GM18907 (cell line): ENCODE data around the gene PHKG2.
"Not testable (repeated sequence)": the region's sequence is repeated elsewhere in the genome, so short reads cannot be mapped to it uniquely, and the experiment has no call there.

ENCODE experiments used
- ATAC-seq: cut with Tn5 transposase; IDR thresholded peaks from one replicate; pipeline ENCODE4 v1.9.1; 2021; ENCODE audit warnings: mild to moderate bottlenecking, moderate library complexity; ENCODE audit not compliant: unreplicated experiment

Gene PHKG2

GRCh38 chr16:30747799-30748633 is at the start of gene PHKG2:
PHKG2 (plus strand) TSS chr16:30748425; CDS start chr16:30748821, 396 bp downstream.
- ATAC-seq: peak; percentile 94

GRCh38 chr16:30698816-30699614 is 49.2 kb upstream of the PHKG2 start, which contains the start of gene SRCAP:
SRCAP (plus strand) TSS chr16:30699171; CDS start chr16:30700825, 1,654 bp downstream.
- peak; percentile 33 for ATAC-seq

- no peak for ATAC-seq
These were observed 48.6 kb upstream of the PHKG2 start for GRCh38 chr16:30699615-30700099.

GRCh38 chr16:30700491-30700890 is 47.7 kb upstream of the PHKG2 start:
- no peak for ATAC-seq

GRCh38 chr16:30700971-30701370 is 47.3 kb upstream of the PHKG2 start:
- no peak for ATAC-seq

GRCh38 chr16:30703071-30703470 is 45.2 kb upstream of the PHKG2 start:
- ATAC-seq: not testable (repeated sequence)

GRCh38 chr16:30703971-30704370 is 44.3 kb upstream of the PHKG2 start:
- no peak for ATAC-seq

GRCh38 chr16:30706046-30706445 is 42.2 kb upstream of the PHKG2 start:
- ATAC-seq: no peak

GRCh38 chr16:30710971-30711370 is 37.3 kb upstream of the PHKG2 start:
- ATAC-seq: no peak

- ATAC-seq: no peak
These were observed 36.5 kb upstream of the PHKG2 start for GRCh38 chr16:30711712-30712111.

GRCh38 chr16:30715750-30716445 is 32.3 kb upstream of the PHKG2 start:
- ATAC-seq: peak; percentile 53

- ATAC-seq: no peak
These were observed 28.1 kb upstream of the PHKG2 start for GRCh38 chr16:30720086-30720485.

GRCh38 chr16:30720694-30721093 is 27.5 kb upstream of the PHKG2 start:
- no peak for ATAC-seq

GRCh38 chr16:30721167-30721566 is 27.1 kb upstream of the PHKG2 start:
- no peak for ATAC-seq

GRCh38 chr16:30721606-30722005 is 26.6 kb upstream of the PHKG2 start:
- no peak for ATAC-seq

- ATAC-seq: no peak
These were observed 25.8 kb upstream of the PHKG2 start for GRCh38 chr16:30722443-30722842.

- ATAC-seq: no peak
These were observed 25.3 kb upstream of the PHKG2 start for GRCh38 chr16:30722916-30723315.

- ATAC-seq: no peak
These were observed 24.4 kb upstream of the PHKG2 start for GRCh38 chr16:30723725-30724355.

GRCh38 chr16:30724641-30725417 is 23.4 kb upstream of the PHKG2 start:
- no peak for ATAC-seq

GRCh38 chr16:30725418-30725792 is 22.8 kb upstream of the PHKG2 start:
- ATAC-seq: no peak
